GM12875 (cell line): Measurements from ENCODE around the gene ANTXR2.

Experiments
- H3K4me3 ChIP-seq: one replicate; pipeline ENCODE4 v1.5.1; 2011; ENCODE audit warnings: low read depth, low read length, control low read depth
- TF ChIP-seq, protein P1 (sequence below): IDR thresholded peaks from 2 replicates; pipeline ENCODE4 v1.5.1; 2011; ENCODE audit warnings: low read depth, mild to moderate bottlenecking, control low read depth, inconsistent platforms, low read length, moderate library complexity, borderline replicate concordance; ENCODE audit not compliant: insufficient read depth

Gene ANTXR2

DNA sequence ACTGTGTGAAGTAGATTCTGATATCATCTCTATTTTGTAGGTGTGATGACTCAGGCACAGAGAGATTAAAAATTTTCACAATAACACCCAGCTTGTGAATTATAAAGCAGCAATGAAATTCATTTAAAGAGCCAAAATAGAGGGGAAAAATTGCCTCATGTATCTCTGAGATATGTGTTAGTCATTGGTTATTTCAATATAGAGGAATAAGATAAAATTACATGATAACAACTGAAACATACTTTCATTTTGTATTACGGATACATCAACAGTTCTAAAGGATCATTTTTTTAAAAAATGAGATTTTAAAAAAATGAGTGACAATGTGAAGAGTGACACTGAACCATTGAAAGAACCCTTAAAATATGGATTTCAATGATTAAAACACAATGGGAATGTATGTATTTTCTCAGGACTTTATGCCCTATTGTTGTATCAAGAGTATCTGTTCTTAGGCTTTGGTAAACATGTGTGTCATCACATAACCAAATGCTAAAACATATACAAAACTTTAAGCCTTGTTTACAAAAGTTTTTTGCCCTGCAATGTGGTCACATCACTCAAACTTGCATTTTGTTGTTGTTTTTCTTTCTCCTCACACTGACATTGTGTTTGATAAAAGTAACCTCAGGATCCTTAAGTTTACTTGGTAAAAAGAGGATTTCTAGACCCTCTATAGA is 221.3 kb downstream of the ANTXR2 start:
- no peak overlapping the region for H3K4me3 ChIP-seq
- TF ChIP-seq, protein P1, sequence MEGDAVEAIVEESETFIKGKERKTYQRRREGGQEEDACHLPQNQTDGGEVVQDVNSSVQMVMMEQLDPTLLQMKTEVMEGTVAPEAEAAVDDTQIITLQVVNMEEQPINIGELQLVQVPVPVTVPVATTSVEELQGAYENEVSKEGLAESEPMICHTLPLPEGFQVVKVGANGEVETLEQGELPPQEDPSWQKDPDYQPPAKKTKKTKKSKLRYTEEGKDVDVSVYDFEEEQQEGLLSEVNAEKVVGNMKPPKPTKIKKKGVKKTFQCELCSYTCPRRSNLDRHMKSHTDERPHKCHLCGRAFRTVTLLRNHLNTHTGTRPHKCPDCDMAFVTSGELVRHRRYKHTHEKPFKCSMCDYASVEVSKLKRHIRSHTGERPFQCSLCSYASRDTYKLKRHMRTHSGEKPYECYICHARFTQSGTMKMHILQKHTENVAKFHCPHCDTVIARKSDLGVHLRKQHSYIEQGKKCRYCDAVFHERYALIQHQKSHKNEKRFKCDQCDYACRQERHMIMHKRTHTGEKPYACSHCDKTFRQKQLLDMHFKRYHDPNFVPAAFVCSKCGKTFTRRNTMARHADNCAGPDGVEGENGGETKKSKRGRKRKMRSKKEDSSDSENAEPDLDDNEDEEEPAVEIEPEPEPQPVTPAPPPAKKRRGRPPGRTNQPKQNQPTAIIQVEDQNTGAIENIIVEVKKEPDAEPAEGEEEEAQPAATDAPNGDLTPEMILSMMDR: no peak
